SK-N-SH (cell line): ENCODE data around the gene NFAT5. TPM values are rescaled to one million over a fixed set of nuclear protein-coding genes. Genes with fewer than 3 reads are reported as not detected.

Source experiments
- CTCF ChIA-PET: fragments of 300-600, 350-600 bp; formaldehyde crosslinking; extraction: SDS; loops from one replicate; lab custom pipeline; 2021; lab: Yijun Ruan, JAX
- POLR2A ChIA-PET: fragments of 350-600 bp; sonication (Branson Sonifier 250); formaldehyde crosslinking; extraction: SDS; loops from one replicate; lab custom pipeline; 2020; ENCODE audit warnings: antibody characterized with exemption, inconsistent platforms; lab: Yijun Ruan, JAX
- DNase-seq: peaks from one replicate; pipeline ENCODE4 v3.0.0; 2012
- H2AFZ ChIP-seq: fragments of 200-600 bp; sonication (generic); 2 replicates; pipeline ENCODE4 v1.8.1; 2016; ENCODE audit warnings: antibody characterized with exemption, mild to moderate bottlenecking, low read depth
- H3F3A ChIP-seq: fragments of 200-600 bp; sonication (generic); replicated peaks from 2 replicates; pipeline ENCODE3; 2016; ENCODE audit warnings: antibody characterized with exemption, mild to moderate bottlenecking; ENCODE audit not compliant: insufficient read depth
- H3K27ac ChIP-seq, 2 experiments: fragments of 200-500 bp in 1 of 2; fragments of 200-600 bp in 1 of 2; sonication (Bioruptor generic) in 1 of 2; sonication (generic), shearing (Covaris generic) in 1 of 2; 2 replicates each; pipeline versions ENCODE4 v1.5.1 to v1.6.1; 2014 to 2016; ENCODE audit warnings: low read depth in 2 of 2, inconsistent platforms in 1 of 2, low read length in 1 of 2, mild to moderate bottlenecking in 1 of 2, mixed read lengths in 1 of 2
- H3K27me3 ChIP-seq: fragments of 200-600 bp; sonication (generic), shearing (Covaris generic); 2 replicates; pipeline ENCODE4 v1.6.1; 2016; ENCODE audit warnings: mixed run types; ENCODE audit not compliant: insufficient read depth
- H3K36me3 ChIP-seq, 2 experiments: fragments of 200-500 bp in 1 of 2; fragments of 200-600 bp in 1 of 2; sonication (Bioruptor generic) in 1 of 2; sonication (generic) in 1 of 2; replicated peaks in 1 of 2; 2 replicates each; pipeline versions ENCODE3 to v1.5.1; 2014 to 2016; ENCODE audit warnings: low read length in 1 of 2, mild to moderate bottlenecking in 1 of 2; ENCODE audit not compliant: insufficient read depth in 2 of 2, control insufficient read depth in 1 of 2
- H3K4me1 ChIP-seq, 2 experiments: fragments of 200-500 bp in 1 of 2; fragments of 200-600 bp in 1 of 2; sonication (Bioruptor generic) in 1 of 2; sonication (generic), shearing (Covaris generic) in 1 of 2; 2 replicates each; pipeline versions ENCODE4 v1.5.1 to v1.6.1; 2014 to 2016; ENCODE audit warnings: low read depth in 1 of 2, low read length in 1 of 2, mixed run types in 1 of 2; ENCODE audit not compliant: insufficient read depth in 2 of 2, control insufficient read depth in 1 of 2
- H3K4me2 ChIP-seq: fragments of 200-600 bp; sonication (generic), shearing (Covaris generic); 2 replicates; pipeline ENCODE4 v1.6.1; 2017; ENCODE audit warnings: mixed run types
- H3K4me3 ChIP-seq, 2 experiments: fragments of 200-500 bp in 1 of 2; fragments of 200-600 bp in 1 of 2; sonication (Bioruptor generic) in 1 of 2; sonication (generic), shearing (Covaris generic) in 1 of 2; 2 replicates each; pipeline versions ENCODE4 v1.5.1 to v1.8.1; 2014 to 2016; ENCODE audit warnings: low read depth in 2 of 2, inconsistent platforms in 1 of 2, low read length in 1 of 2, mild to moderate bottlenecking in 1 of 2, mixed read lengths in 1 of 2, moderate library complexity in 1 of 2
- H3K79me2 ChIP-seq: fragments of 200-600 bp; sonication (generic); 2 replicates; pipeline ENCODE4 v1.8.1; 2017; ENCODE audit warnings: mild to moderate bottlenecking; ENCODE audit not compliant: insufficient read depth
- H3K9ac ChIP-seq: fragments of 200-600 bp; sonication (generic); 2 replicates; pipeline ENCODE4 v1.6.1; 2017; ENCODE audit warnings: mixed run types
- H3K9me2 ChIP-seq: fragments of 200-600 bp; sonication (generic); 2 replicates; pipeline ENCODE4 v1.6.1; 2017; ENCODE audit warnings: mixed run types
- H3K9me3 ChIP-seq: fragments of 200-600 bp; sonication (generic); 2 replicates; pipeline ENCODE4 v1.6.1; 2017; ENCODE audit warnings: mixed run types, mild to moderate bottlenecking, moderate library complexity
- H4K20me1 ChIP-seq: fragments of 200-600 bp; sonication (generic); 2 replicates; pipeline ENCODE4 v1.6.1; 2017; ENCODE audit warnings: mild to moderate bottlenecking, mixed run types; ENCODE audit not compliant: insufficient read depth
- ELF1 ChIP-seq: IDR thresholded peaks from 2 replicates; pipeline ENCODE4 v1.4.0; 2012
- EZH2phosphoT487 ChIP-seq: fragments of 200-600 bp; sonication (generic); IDR thresholded peaks from 2 replicates; pipeline ENCODE4 v1.6.1; 2017; ENCODE audit warnings: low read depth, mixed run types, mild to moderate bottlenecking, antibody characterized with exemption, moderate library complexity, borderline replicate concordance
- FOSL2 ChIP-seq: IDR thresholded peaks from 2 replicates; pipeline ENCODE4 v1.4.0; 2012; ENCODE audit warnings: low read depth, mild to moderate bottlenecking, moderate library complexity, borderline replicate concordance
- FOXJ3 ChIP-seq: sonication (generic); formaldehyde crosslinking; IDR thresholded peaks from 2 replicates; pipeline ENCODE4 v1.5.1; 2020; ENCODE audit warnings: mild to moderate bottlenecking, missing genetic modification reagents
- GABPA ChIP-seq: IDR thresholded peaks from 2 replicates; pipeline ENCODE4 v1.4.0; 2012; ENCODE audit warnings: low read depth, mild to moderate bottlenecking
- JUND ChIP-seq: IDR thresholded peaks from 2 replicates; pipeline ENCODE4 v1.4.0; 2012
- MXI1 ChIP-seq: IDR thresholded peaks from 2 replicates; pipeline ENCODE4 v1.6.1; 2012; ENCODE audit warnings: mild to moderate bottlenecking, low read depth, low read length, improper control_type of control experiment
- NFIC ChIP-seq: IDR thresholded peaks from 2 replicates; pipeline ENCODE4 v1.4.0; 2012; ENCODE audit warnings: borderline replicate concordance
- NRF1 ChIP-seq: IDR thresholded peaks from 2 replicates; pipeline ENCODE4 v1.6.1; 2012; ENCODE audit warnings: low read depth, mild to moderate bottlenecking, low read length
- POLR2AphosphoS5 ChIP-seq: IDR thresholded peaks from 2 replicates; pipeline ENCODE4 v1.6.1; 2012; ENCODE audit warnings: low read depth, low read length
- RCOR1 ChIP-seq: fragments of 150-350 bp; IDR thresholded peaks from 2 replicates; pipeline ENCODE4 v1.6.1; 2017; ENCODE audit warnings: antibody characterized with exemption, low read length
- RXRA ChIP-seq: IDR thresholded peaks from 2 replicates; pipeline ENCODE4 v1.4.0; 2012; ENCODE audit warnings: low read depth, mild to moderate bottlenecking, borderline replicate concordance
- SIN3A ChIP-seq: IDR thresholded peaks from 2 replicates; pipeline ENCODE4 v1.6.1; 2012; ENCODE audit warnings: low read depth, mild to moderate bottlenecking, low read length, moderate library complexity, borderline replicate concordance
- SMC3 ChIP-seq: IDR thresholded peaks from 2 replicates; pipeline ENCODE4 v1.6.1; 2012; ENCODE audit warnings: low read depth, low read length, improper control_type of control experiment
- TAF1 ChIP-seq: IDR thresholded peaks from 2 replicates; pipeline ENCODE4 v1.6.1; 2012; ENCODE audit warnings: low read depth, mild to moderate bottlenecking, low read length, moderate library complexity, borderline replicate concordance
- TEAD4 ChIP-seq: IDR thresholded peaks from 2 replicates; pipeline ENCODE4 v1.4.0; 2012; ENCODE audit warnings: mild to moderate bottlenecking, borderline replicate concordance; ENCODE audit not compliant: insufficient read depth
- YY1 ChIP-seq: IDR thresholded peaks from 2 replicates; pipeline ENCODE4 v1.4.0; 2012; ENCODE audit warnings: low read depth, mild to moderate bottlenecking
- WGBS: methylation state at CpG from one replicate; pipeline ENCODE4 v1.1.6; 2017; ENCODE audit warnings: low lambda C conversion rate; 5-methylcytosine and 5-hydroxymethylcytosine counted together
- polyA plus RNA-seq, 3 experiments: library from polyadenylated mRNA; depleted of rRNA; stranded (reverse); fragments of >200 nt; gene quantifications; 2 replicates each; pipeline ENCODE4 v1.2.3, GENCODE V29; 2012
- TF ChIP-seq, protein P1 (sequence below): IDR thresholded peaks from 2 replicates; pipeline ENCODE4 v1.4.0; 2012; ENCODE audit warnings: low read depth
- TF ChIP-seq, protein P2 (sequence below): IDR thresholded peaks from 2 replicates; pipeline ENCODE4 v1.4.0; 2012; ENCODE audit warnings: low read depth, borderline replicate concordance
- TF ChIP-seq, protein P3 (sequence below): IDR thresholded peaks from 2 replicates; pipeline ENCODE4 v1.6.1; 2012; ENCODE audit warnings: mild to moderate bottlenecking, low read depth, low read length, moderate library complexity
- TF ChIP-seq, protein P4 (sequence below): fragments of 200-600 bp; sonication (generic); IDR thresholded peaks from 2 replicates; pipeline ENCODE4 v1.6.1; 2017; ENCODE audit warnings: antibody characterized with exemption, mild to moderate bottlenecking, moderate library complexity
- TF ChIP-seq, protein P5 (sequence below): IDR thresholded peaks from 2 replicates; pipeline ENCODE4; 2012

Gene NFAT5
- polyA plus RNA-seq, 1 of the 3 experiments (the other 2 are of a cell fraction) = 7.2 TPM

DNA sequence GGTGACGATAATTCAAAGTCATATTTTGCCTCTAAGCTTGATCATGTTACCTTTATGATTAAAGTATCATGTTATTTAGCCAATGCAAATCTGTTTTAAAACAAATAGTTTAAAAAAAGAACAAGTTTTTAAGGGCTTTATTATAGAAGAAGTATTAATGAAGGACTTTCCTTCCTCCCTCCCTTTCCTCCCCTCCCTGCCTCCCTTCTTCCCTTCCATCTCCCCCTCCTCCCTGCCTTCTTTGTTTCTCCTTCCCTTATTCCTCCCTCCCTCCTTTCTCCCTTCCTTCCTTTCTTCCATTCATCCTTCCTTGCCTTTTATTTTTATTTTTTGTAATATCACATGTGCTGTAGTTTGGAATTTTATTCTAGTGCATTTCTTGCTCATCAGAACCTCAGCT is 134.1 kb downstream of the NFAT5 start:
- H3F3A ChIP-seq = peaks cover 24% of the 10 kb centered on the region
- H3K9me3 ChIP-seq = no peaks in the 10 kb centered on the region
- no peak overlapping the region for H3K4me3 ChIP-seq
- peaks cover 83 to 85% of the 10 kb centered on the region in 2 experiments for H3K36me3 ChIP-seq
- ChIA-PET CTCF (interaction anchor here (0.6 to 2.1 kb wide), 4 partner anchors 9 to 304 kb away, joined by 3 to 8 read pairs (median 3); partner anchors contain the start of gene NOB1), POLR2A (interaction anchor here (0.7 kb wide), 1 partner anchor 150 kb away, joined by 3 read pairs; no protein-coding TSS in a partner anchor)
- H2AFZ ChIP-seq = no peak overlapping the region
- H3K4me1 ChIP-seq = peaks cover 0 to 5% of the 10 kb centered on the region in 2 experiments; a peak in 2 of 4 replicates
- WGBS = 100% methylated on average over 1 of the region's 1 CpG
- H3K27ac ChIP-seq = no peak overlapping the region
- H3K9me2 ChIP-seq = no peaks in the 10 kb centered on the region
- no peak for DNase-seq
- peaks cover 31% of the 10 kb centered on the region for H3K79me2 ChIP-seq
- no peak overlapping the region for H3K9ac ChIP-seq
- H4K20me1 ChIP-seq = no peaks in the 10 kb centered on the region
- H3K4me2 ChIP-seq = no peak overlapping the region
- no peak for TF ChIP-seq TEAD4
- TF ChIP-seq NRF1 = no peak
- no peak for TF ChIP-seq RXRA
- TF ChIP-seq FOSL2 = no peak
- TF ChIP-seq TAF1 = no peak
- no peak for TF ChIP-seq RCOR1
- TF ChIP-seq SMC3 = no peak
- no peak for TF ChIP-seq EZH2phosphoT487
- TF ChIP-seq, protein P1, sequence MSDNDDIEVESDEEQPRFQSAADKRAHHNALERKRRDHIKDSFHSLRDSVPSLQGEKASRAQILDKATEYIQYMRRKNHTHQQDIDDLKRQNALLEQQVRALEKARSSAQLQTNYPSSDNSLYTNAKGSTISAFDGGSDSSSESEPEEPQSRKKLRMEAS = no peak
- no peaks in the 10 kb centered on the region for H3K27me3 ChIP-seq

DNA sequence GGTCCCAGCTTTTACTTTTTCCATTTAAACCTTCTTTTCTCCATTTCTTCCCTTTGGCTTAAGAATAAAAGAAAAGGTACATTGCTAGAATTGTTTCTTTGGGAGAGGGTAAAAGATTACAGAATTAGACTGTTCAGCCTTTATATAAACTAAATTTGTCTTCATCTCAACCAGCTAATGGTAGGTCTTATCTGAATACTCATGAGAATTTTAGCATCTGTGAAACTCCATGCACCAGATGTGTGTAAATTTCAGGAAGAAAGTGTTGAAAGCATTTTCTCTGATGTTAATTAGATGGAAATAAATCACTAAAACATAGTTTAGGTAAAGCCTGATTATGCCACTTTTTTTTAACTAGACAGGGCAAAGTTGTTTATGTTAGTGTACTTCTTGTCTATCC is 135.7 kb downstream of the NFAT5 start:
- H3K4me3 ChIP-seq = no peak overlapping the region
- no peaks in the 10 kb centered on the region for H3K9me3 ChIP-seq
- peaks cover 16% of the 10 kb centered on the region for H3F3A ChIP-seq
- peaks cover 72 to 75% of the 10 kb centered on the region in 2 experiments for H3K36me3 ChIP-seq
- ChIA-PET CTCF (interaction anchor here (1.5 to 2.1 kb wide), 2 partner anchors 8 to 305 kb away, joined by 5 to 8 read pairs; no protein-coding TSS in a partner anchor), POLR2A (no interaction called here)
- H3K9me2 ChIP-seq = no peaks in the 10 kb centered on the region
- H3K79me2 ChIP-seq = peaks cover 24% of the 10 kb centered on the region
- DNase-seq = no peak
- no peak overlapping the region for H3K9ac ChIP-seq
- H2AFZ ChIP-seq = no peak overlapping the region
- H4K20me1 ChIP-seq = no peaks in the 10 kb centered on the region
- peaks cover 0 to 5% of the 10 kb centered on the region in 2 experiments; a peak in 2 of 4 replicates for H3K4me1 ChIP-seq
- H3K4me2 ChIP-seq = no peak overlapping the region
- no peaks in the 10 kb centered on the region for H3K27me3 ChIP-seq
- H3K27ac ChIP-seq = peak overlapping the region; percentile 1 to 11; a peak in 2 of 4 replicates
- no peak for TF ChIP-seq JUND
- no peak for TF ChIP-seq GABPA
- no peak for TF ChIP-seq NFIC
- TF ChIP-seq SIN3A = no peak
- no peak for TF ChIP-seq FOXJ3 (CRISPR knock-in tag)
- TF ChIP-seq, protein P2, sequence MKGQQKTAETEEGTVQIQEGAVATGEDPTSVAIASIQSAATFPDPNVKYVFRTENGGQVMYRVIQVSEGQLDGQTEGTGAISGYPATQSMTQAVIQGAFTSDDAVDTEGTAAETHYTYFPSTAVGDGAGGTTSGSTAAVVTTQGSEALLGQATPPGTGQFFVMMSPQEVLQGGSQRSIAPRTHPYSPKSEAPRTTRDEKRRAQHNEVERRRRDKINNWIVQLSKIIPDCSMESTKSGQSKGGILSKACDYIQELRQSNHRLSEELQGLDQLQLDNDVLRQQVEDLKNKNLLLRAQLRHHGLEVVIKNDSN = no peak
- TF ChIP-seq YY1 = no peak
- TF ChIP-seq SMC3 = no peak
- TF ChIP-seq TAF1 = no peak
- TF ChIP-seq MXI1 = no peak
- no peak for TF ChIP-seq POLR2AphosphoS5
- TF ChIP-seq, protein P3, sequence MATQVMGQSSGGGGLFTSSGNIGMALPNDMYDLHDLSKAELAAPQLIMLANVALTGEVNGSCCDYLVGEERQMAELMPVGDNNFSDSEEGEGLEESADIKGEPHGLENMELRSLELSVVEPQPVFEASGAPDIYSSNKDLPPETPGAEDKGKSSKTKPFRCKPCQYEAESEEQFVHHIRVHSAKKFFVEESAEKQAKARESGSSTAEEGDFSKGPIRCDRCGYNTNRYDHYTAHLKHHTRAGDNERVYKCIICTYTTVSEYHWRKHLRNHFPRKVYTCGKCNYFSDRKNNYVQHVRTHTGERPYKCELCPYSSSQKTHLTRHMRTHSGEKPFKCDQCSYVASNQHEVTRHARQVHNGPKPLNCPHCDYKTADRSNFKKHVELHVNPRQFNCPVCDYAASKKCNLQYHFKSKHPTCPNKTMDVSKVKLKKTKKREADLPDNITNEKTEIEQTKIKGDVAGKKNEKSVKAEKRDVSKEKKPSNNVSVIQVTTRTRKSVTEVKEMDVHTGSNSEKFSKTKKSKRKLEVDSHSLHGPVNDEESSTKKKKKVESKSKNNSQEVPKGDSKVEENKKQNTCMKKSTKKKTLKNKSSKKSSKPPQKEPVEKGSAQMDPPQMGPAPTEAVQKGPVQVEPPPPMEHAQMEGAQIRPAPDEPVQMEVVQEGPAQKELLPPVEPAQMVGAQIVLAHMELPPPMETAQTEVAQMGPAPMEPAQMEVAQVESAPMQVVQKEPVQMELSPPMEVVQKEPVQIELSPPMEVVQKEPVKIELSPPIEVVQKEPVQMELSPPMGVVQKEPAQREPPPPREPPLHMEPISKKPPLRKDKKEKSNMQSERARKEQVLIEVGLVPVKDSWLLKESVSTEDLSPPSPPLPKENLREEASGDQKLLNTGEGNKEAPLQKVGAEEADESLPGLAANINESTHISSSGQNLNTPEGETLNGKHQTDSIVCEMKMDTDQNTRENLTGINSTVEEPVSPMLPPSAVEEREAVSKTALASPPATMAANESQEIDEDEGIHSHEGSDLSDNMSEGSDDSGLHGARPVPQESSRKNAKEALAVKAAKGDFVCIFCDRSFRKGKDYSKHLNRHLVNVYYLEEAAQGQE = no peak
- TF ChIP-seq EZH2phosphoT487 = no peak
- TF ChIP-seq, protein P4, sequence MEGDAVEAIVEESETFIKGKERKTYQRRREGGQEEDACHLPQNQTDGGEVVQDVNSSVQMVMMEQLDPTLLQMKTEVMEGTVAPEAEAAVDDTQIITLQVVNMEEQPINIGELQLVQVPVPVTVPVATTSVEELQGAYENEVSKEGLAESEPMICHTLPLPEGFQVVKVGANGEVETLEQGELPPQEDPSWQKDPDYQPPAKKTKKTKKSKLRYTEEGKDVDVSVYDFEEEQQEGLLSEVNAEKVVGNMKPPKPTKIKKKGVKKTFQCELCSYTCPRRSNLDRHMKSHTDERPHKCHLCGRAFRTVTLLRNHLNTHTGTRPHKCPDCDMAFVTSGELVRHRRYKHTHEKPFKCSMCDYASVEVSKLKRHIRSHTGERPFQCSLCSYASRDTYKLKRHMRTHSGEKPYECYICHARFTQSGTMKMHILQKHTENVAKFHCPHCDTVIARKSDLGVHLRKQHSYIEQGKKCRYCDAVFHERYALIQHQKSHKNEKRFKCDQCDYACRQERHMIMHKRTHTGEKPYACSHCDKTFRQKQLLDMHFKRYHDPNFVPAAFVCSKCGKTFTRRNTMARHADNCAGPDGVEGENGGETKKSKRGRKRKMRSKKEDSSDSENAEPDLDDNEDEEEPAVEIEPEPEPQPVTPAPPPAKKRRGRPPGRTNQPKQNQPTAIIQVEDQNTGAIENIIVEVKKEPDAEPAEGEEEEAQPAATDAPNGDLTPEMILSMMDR = no peak
- no peak for TF ChIP-seq TEAD4
- no peak for TF ChIP-seq ELF1
- TF ChIP-seq, protein P5, sequence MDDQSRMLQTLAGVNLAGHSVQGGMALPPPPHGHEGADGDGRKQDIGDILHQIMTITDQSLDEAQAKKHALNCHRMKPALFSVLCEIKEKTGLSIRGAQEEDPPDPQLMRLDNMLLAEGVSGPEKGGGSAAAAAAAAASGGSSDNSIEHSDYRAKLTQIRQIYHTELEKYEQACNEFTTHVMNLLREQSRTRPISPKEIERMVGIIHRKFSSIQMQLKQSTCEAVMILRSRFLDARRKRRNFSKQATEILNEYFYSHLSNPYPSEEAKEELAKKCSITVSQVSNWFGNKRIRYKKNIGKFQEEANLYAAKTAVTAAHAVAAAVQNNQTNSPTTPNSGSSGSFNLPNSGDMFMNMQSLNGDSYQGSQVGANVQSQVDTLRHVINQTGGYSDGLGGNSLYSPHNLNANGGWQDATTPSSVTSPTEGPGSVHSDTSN = no peak
